OCI-LY1 (cell line): ENCODE data around the gene SEMA6C.

Source experiments
- EZH2 ChIP-seq: fragments of 200-600 bp; sonication (generic), shearing (Covaris generic); IDR thresholded peaks from 2 replicates; pipeline ENCODE4 v1.8.0; 2017; ENCODE audit warnings: borderline replicate concordance, mixed run types, mild to moderate bottlenecking, antibody characterized with exemption, low read length, moderate library complexity, mixed read lengths
- TF ChIP-seq, protein P1 (sequence below): fragments of 200-600 bp; sonication (generic), shearing (Covaris generic); IDR thresholded peaks from 2 replicates; pipeline ENCODE4 v1.5.1; 2017; ENCODE audit warnings: mild to moderate bottlenecking, antibody characterized with exemption, low read length, moderate library complexity, mixed read lengths

DNA sequence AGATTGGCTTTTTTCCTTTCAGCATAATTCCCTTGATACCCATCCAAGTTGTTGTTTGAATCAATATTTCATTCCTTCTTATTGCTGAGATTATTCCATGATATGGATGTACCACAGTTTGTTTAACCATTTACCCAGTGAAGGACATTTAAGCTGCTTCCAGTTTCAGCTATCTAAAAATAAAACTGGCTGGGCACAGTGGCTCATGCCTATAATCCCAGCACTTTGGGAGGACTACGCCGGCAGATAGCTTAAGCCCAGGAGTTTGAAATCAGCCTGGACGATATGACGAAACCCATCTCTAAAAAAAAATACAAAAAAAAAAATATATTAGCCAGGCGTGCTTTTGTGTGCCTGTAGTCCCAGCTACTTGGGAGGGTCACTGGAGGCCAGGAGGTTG, 32.6 kb downstream of the SEMA6C start:
- TF ChIP-seq, protein P1, sequence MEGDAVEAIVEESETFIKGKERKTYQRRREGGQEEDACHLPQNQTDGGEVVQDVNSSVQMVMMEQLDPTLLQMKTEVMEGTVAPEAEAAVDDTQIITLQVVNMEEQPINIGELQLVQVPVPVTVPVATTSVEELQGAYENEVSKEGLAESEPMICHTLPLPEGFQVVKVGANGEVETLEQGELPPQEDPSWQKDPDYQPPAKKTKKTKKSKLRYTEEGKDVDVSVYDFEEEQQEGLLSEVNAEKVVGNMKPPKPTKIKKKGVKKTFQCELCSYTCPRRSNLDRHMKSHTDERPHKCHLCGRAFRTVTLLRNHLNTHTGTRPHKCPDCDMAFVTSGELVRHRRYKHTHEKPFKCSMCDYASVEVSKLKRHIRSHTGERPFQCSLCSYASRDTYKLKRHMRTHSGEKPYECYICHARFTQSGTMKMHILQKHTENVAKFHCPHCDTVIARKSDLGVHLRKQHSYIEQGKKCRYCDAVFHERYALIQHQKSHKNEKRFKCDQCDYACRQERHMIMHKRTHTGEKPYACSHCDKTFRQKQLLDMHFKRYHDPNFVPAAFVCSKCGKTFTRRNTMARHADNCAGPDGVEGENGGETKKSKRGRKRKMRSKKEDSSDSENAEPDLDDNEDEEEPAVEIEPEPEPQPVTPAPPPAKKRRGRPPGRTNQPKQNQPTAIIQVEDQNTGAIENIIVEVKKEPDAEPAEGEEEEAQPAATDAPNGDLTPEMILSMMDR: no peak
- no peak for TF ChIP-seq EZH2
